Measurements from ENCODE around the gene CEP295NL.

DNA sequence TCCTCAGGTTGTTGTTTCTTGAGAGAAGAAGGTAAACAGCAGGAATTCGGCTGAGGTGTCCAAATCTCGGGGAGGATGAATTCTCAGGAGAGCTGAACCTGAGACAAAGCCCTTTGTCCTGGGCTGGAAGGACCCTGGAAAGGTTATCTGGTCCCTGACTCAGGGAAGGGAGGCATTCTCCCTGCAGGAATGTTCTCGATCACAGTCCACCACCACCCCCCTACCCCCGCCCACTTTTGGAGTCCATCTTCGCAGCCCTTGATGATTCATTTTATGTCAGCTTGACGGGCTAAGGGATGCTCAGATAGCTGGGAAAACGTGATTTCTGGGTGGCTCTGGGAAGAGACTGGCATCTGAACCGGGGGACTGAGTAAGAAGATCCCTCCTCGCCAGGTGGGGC, 1.4 kb upstream of the CEP295NL start:
- TF ChIP-seq FOXM1 (IDR thresholded peaks at IDR 0.05; ENCODE audit: borderline replicate concordance) (no peak), SUZ12 (IDR thresholded peaks at IDR 0.05) (no peak), ARNT (IDR thresholded peaks at IDR 0.05) (no peak), BHLHE40 (IDR thresholded peaks at IDR 0.05; ENCODE audit: borderline replicate concordance) (no peak), SP1 (IDR thresholded peaks at IDR 0.05) (no peak), ZNF384 (IDR thresholded peaks at IDR 0.05) (no peak), FOXK2 (IDR thresholded peaks at IDR 0.05) (no peak), L3MBTL2 (conservative IDR thresholded peaks at IDR 0.05) (no peak), LEF1 (IDR thresholded peaks at IDR 0.05; ENCODE audit: borderline replicate concordance) (no peak), ELF4 (IDR thresholded peaks at IDR 0.05) (no peak), HDGF (IDR thresholded peaks at IDR 0.05; ENCODE audit: borderline replicate concordance) (no peak)
